ENCODE data around the gene NDUFS2.
A peak's percentile ranks its signal among the peaks of the same experiment; 100 is the strongest.
"Not testable (repeated sequence)": the region's sequence is repeated elsewhere in the genome, so short reads cannot be mapped to it uniquely, and the experiment has no call there.

Gene NDUFS2

GRCh38 chr1:161255955-161256520 lies 53.9 kb downstream of the NDUFS2 start:
- not testable (repeated sequence) for DNase-seq

- not testable (repeated sequence) for DNase-seq
Measured at GRCh38 chr1:161257109-161257508, 54.9 kb downstream of the NDUFS2 start.

- DNase-seq, result peak; percentile 45
Measured at GRCh38 chr1:161258439-161259344, 56.5 kb downstream of the NDUFS2 start, which contains the start of gene PCP4L1. PCP4L1 (plus strand) TSS chr1:161258745; CDS start chr1:161258975, 230 bp downstream.

- DNase-seq, result no peak
Measured at GRCh38 chr1:161259345-161259702, 57.2 kb downstream of the NDUFS2 start.

- no peak for DNase-seq
Measured at GRCh38 chr1:161259765-161260164, 57.6 kb downstream of the NDUFS2 start.

- no peak for DNase-seq
Measured at GRCh38 chr1:161260376-161261260, 58.5 kb downstream of the NDUFS2 start.

GRCh38 chr1:161261261-161262235 lies 59.4 kb downstream of the NDUFS2 start:
- no peak for DNase-seq
